Pulmonary artery endothelial cell (primary cell): ENCODE results near the gene SPATA18. TPM values are rescaled to one million over a fixed set of nuclear protein-coding genes. Genes with fewer than 3 reads are reported as not detected.
"Not testable (repeated sequence)": the region's sequence is repeated elsewhere in the genome, so short reads cannot be mapped to it uniquely, and the experiment has no call there.

Experiments used
- DNase-seq: peaks from one replicate; pipeline ENCODE4 v3.0.0-alpha.2; 2011; ENCODE audit warnings: low read depth, low spot score
- total RNA-seq: library from RNA; depleted of rRNA; stranded (reverse); fragments of >200 nt; gene quantifications from 2 replicates; pipeline ENCODE4 v1.2.3, GENCODE V29; 2014

The SPATA18 gene
- total RNA-seq, 1 donor from 2014 or later: 7.5 TPM

- DNase-seq: no peak
Observed at GRCh38 chr4:52106191-52106590, 55.1 kb downstream of the SPATA18 start.

- no peak for DNase-seq
Observed at GRCh38 chr4:52106660-52107059, 55.6 kb downstream of the SPATA18 start.

GRCh38 chr4:52107336-52107735 lies 56.2 kb downstream of the SPATA18 start:
- DNase-seq: no peak

DNA sequence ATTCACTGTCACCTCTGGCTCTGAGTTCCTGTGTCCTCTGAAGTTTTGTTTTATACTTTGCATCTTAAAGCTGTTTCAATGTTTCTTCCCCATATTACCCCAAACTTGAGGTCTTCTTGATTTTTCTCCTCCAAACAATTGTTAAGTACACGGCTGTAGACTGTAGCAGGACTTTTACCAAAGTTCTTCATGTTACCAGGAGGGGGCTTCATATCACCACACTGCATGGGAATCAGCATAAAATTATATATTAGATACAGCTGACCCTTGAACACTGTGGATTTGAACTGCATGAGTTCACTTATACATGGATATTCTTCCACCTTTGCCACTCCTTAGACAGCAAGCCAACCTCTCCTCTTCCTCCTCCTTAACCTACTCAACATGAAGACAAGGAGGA lies 56.6 kb downstream of the SPATA18 start:
- DNase-seq: no peak

GRCh38 chr4:52110171-52110570 lies 59.1 kb downstream of the SPATA18 start:
- no peak for DNase-seq

- no peak for DNase-seq
Observed at GRCh38 chr4:52111995-52112394, 60.9 kb downstream of the SPATA18 start.

DNA sequence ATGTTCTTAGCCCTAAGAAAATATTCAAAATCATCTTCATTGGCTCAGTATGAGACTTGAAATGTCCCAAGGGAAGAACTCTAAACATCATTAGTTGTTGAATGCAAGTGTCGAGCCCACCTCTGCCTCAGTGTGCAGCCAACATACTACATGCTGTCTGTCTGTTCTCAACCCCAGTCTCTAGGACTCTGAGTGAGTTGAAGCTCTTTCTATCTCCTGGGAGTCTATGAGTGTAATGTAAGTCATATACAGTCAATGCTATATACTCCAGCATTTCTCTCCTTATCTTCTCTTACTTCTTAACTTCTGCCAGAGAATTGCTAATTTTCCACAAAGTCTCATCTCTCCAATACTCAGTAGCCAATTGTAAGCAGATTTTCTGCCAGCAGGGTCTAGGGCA lies 61.3 kb downstream of the SPATA18 start:
- DNase-seq: no peak

DNA sequence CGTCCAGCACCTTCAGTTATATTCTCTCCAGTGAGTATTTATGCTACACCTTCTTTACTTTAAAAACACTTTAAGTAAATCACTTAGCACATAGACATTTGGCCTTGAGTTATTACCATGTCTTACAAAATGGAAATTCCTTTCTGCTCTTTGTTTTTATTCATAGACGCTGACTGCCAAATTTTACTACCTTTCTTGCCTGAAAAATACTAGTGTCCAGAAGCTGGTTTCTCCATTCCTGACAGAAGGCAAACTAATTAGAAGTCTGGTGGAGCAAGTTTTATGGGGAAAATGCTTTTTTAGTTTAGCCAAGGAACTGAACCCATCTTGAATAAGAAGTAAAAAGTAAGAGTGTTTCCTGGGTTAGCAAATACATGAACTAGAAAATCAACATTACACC lies 65.5 kb downstream of the SPATA18 start:
- DNase-seq: no peak

DNA sequence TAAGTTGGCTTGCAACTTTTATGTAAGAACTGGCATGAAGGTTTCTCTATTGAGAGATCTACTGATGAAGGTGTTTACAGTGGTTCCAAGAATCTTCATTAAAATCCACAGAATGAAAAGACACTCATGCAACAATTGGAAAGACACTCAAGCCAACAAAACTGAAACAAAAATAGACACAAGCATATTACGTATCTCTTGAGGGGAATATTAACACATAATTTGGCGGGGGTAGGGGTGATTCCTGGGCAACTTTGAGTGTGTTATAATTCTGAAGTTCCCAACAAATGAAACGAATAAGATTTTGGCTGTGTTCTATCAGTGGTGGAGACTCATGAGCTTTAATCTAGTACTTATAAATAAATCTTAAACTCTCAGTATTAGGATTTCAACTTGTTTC lies 75.1 kb downstream of the SPATA18 start:
- no peak for DNase-seq

GRCh38 chr4:52126966-52127365 lies 75.9 kb downstream of the SPATA18 start:
- no peak for DNase-seq

DNA sequence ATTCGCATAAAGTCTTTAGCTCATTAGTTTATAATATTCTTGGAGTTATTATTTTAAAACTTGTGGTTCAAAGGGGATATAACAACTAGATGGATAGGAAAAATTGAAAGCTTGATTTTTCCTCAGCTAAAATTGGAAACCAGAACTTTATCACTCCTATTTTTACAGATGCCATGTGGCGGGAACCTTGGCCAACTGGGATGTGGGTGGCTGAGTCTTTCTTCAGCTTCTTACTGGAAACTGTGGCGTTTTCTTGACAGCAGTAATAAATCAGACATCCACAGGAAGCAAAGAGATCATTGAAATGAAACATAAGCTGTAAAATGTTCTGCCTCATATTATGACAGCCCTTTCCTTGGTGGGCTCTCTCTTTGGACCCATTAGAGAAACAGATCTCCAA lies 84.1 kb downstream of the SPATA18 start:
- DNase-seq: no peak

GRCh38 chr4:52137152-52137551 lies 86.0 kb downstream of the SPATA18 start:
- DNase-seq: not testable (repeated sequence)

DNA sequence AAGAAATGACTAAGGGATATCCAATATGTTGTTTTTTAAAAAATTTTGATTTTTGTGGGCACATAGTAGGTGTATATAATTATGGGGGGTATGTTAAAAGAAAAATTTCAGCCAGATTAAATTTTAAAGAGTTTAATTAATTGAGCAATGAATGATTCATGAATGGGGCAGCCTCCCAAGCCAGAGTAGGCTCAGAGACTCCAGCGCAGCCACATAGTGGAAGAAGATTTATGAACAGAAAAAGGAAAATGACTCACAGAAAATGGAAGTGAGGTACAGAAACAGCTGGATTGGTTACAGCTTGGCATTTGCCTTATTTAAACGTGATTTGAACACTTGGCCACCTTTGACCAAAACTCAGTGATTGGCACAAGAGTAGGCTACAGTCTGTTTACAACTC lies 91.7 kb downstream of the SPATA18 start:
- no peak for DNase-seq

- no peak for DNase-seq
Observed at GRCh38 chr4:52143815-52144214, 92.7 kb downstream of the SPATA18 start.

GRCh38 chr4:52144372-52144771 lies 93.3 kb downstream of the SPATA18 start:
- no peak for DNase-seq

Other genes starting within 250 kb of the SPATA18 start
- gene DCUN1D4, start 208.2 kb upstream of the SPATA18 start, total RNA-seq: 29.7 and 46.3 TPM in 2 replicates
- gene LRRC66, start 30.9 kb upstream of the SPATA18 start, total RNA-seq: 0.13 and 0.39 TPM in 2 replicates
- gene SGCB, start 13.0 kb upstream of the SPATA18 start, total RNA-seq: 24.4 and 35.9 TPM in 2 replicates